ENCODE measurements around the gene RDH12.

DNA sequence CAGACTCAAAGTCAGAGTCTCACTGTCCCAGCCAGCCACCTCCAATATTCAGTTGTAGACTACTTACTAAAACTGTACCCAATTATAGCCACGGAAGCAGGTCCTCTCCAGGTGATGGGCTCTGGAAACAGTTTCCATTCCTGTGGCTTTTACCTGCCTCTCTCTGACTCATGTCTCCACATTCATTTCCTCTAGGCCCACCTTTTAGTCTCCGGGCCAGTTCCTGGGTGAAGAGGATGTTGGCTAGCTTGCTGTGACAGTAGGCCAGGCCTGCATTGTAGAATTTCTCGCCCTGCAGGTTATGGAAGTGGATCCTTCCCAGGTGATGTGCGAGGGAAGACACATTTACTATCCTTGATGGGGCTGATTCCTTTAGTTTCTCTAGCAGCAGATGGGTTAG is 11.7 kb upstream of the RDH12 start:
- TF ChIP-seq, protein P1, sequence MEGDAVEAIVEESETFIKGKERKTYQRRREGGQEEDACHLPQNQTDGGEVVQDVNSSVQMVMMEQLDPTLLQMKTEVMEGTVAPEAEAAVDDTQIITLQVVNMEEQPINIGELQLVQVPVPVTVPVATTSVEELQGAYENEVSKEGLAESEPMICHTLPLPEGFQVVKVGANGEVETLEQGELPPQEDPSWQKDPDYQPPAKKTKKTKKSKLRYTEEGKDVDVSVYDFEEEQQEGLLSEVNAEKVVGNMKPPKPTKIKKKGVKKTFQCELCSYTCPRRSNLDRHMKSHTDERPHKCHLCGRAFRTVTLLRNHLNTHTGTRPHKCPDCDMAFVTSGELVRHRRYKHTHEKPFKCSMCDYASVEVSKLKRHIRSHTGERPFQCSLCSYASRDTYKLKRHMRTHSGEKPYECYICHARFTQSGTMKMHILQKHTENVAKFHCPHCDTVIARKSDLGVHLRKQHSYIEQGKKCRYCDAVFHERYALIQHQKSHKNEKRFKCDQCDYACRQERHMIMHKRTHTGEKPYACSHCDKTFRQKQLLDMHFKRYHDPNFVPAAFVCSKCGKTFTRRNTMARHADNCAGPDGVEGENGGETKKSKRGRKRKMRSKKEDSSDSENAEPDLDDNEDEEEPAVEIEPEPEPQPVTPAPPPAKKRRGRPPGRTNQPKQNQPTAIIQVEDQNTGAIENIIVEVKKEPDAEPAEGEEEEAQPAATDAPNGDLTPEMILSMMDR (IDR thresholded peaks at IDR 0.05; ENCODE audit: insufficient read depth, low read length, poor library complexity, severe bottlenecking) = no peak
- no peak for TF ChIP-seq EZH2phosphoT487 (conservative IDR thresholded peaks at IDR 0.05; ENCODE audit: low read length)

Measured in SU-DHL-6 (cell line).